VCaP (cell line): Measurements from ENCODE around the gene ERC2.

Source experiments
- H3K27ac ChIP-seq: fragments of 450-650 bp; 2 replicates; pipeline ENCODE4 v1.5.1; 2017
- TF ChIP-seq, protein P1 (sequence below): fragments of 450-650 bp; conservative IDR thresholded peaks from 2 replicates; pipeline ENCODE4 v1.5.1; 2017; ENCODE audit warnings: mild to moderate bottlenecking, moderate library complexity

ERC2 gene

GRCh38 chr3:55532806-55533205, 935.5 kb downstream of the ERC2 start:
- TF ChIP-seq, protein P1, sequence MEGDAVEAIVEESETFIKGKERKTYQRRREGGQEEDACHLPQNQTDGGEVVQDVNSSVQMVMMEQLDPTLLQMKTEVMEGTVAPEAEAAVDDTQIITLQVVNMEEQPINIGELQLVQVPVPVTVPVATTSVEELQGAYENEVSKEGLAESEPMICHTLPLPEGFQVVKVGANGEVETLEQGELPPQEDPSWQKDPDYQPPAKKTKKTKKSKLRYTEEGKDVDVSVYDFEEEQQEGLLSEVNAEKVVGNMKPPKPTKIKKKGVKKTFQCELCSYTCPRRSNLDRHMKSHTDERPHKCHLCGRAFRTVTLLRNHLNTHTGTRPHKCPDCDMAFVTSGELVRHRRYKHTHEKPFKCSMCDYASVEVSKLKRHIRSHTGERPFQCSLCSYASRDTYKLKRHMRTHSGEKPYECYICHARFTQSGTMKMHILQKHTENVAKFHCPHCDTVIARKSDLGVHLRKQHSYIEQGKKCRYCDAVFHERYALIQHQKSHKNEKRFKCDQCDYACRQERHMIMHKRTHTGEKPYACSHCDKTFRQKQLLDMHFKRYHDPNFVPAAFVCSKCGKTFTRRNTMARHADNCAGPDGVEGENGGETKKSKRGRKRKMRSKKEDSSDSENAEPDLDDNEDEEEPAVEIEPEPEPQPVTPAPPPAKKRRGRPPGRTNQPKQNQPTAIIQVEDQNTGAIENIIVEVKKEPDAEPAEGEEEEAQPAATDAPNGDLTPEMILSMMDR, result no peak

GRCh38 chr3:55531321-55531720, 936.9 kb downstream of the ERC2 start:
- no peak overlapping the region for H3K27ac ChIP-seq
- TF ChIP-seq, protein P1, result no peak

More at GRCh38 chr3:55532806-55533205, 935.5 kb downstream of the ERC2 start:
- H3K27ac ChIP-seq, result no peak overlapping the region

GRCh38 chr3:55527361-55527760, 940.9 kb downstream of the ERC2 start:
- H3K27ac ChIP-seq, result peak overlapping the region; percentile 63; the same call in 1 of the 2 replicates
- TF ChIP-seq, protein P1, result no peak

GRCh38 chr3:55526332-55527030, 941.8 kb downstream of the ERC2 start:
- H3K27ac ChIP-seq, result peak overlapping the region; percentile 63
- TF ChIP-seq, protein P1, result no peak

DNA sequence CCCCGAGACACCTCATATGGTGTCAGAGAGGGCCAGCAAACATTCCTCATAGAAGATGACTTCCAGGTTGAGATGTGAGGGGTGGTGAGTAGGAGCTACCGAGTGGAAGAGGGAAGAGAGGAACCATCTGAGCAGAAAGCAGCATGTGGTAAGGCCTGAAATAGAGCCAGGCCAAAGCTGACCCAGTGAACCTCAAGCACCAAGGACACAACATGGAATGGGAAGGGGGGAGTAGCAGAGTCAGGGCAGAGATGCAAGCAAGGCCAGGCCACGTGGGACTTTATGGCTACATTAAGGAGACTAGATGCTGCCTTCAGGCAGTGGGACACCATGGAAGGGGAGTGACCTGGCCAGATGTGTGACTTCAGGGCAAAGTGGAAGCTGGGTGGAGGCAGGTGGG, 942.8 kb downstream of the ERC2 start:
- TF ChIP-seq, protein P1, result no peak
- peak overlapping the region; percentile 63; the same call in 1 of the 2 replicates for H3K27ac ChIP-seq

DNA sequence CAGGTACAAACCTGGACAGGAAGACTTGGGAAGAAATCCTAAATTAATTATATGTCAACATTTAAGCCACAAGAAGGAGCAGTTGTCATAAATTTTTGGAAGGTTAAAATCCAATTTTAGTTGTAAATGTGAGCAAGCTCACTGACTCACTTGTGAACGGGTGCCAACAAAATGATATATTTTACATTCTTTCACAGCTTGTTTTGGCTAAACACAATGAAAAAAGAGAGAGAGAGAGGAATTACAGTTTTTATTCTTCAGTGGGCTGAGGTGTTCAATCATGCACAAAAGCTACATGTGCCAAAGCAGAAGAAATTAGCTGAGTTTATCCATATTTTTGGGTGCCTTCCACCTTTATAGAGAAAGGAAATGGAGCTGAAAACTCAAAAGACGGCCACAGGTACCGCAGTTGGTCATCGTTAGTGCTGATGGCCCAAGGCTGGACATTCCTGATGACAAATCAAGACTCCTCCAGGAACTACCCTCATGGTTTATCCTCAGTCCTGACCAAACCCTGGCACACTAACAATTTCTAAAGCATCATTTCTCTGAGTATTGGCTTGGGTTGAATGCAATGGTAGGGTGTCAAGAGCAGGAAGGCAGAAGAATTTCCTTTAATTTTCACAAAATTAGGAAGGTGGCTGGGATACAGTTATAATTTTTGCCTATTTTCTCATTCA, 943.6 kb downstream of the ERC2 start:
- H3K27ac ChIP-seq, result no peak overlapping the region
- TF ChIP-seq, protein P1, result no peak

- TF ChIP-seq, protein P1, result no peak
These were observed 944.8 kb downstream of the ERC2 start for GRCh38 chr3:55523471-55523870.

More at GRCh38 chr3:55523471-55523870, 944.8 kb downstream of the ERC2 start:
- no peak overlapping the region for H3K27ac ChIP-seq
